Transverse colon (tissue), 4 donors: Measurements from ENCODE around the gene MOB3B. TPM values are rescaled to one million over a fixed set of nuclear protein-coding genes. Genes with fewer than 3 reads are reported as not detected.

Source experiments
- DNase-seq: peaks from one replicate; pipeline ENCODE4 v3.0.0-alpha.2; 2019
- H3K27ac ChIP-seq, 4 donors: fragments of 200-600 bp; sonication (generic); 2 replicates each; pipeline ENCODE4 v1.5.1; 2016 to 2018; ENCODE audit warnings: inconsistent platforms in 4 of 4
- H3K27me3 ChIP-seq: fragments of 200-600 bp; sonication (generic); 2 replicates; pipeline ENCODE4 v1.5.1; 2017; ENCODE audit warnings: inconsistent platforms
- H3K36me3 ChIP-seq, 4 donors: fragments of 200-600 bp; sonication (generic); 2 replicates each; pipeline ENCODE4 v1.5.1; 2017 to 2019; ENCODE audit warnings: inconsistent platforms in 4 of 4
- H3K4me1 ChIP-seq, 4 donors: fragments of 200-600 bp; sonication (generic); 2 replicates each; pipeline ENCODE4 v1.5.1; 2017 to 2020; ENCODE audit warnings: inconsistent platforms in 4 of 4
- H3K4me3 ChIP-seq, 4 donors: fragments of 200-600 bp; sonication (generic); 1 replicate in 1 of 4; 2 replicates in 3 of 4; pipeline versions ENCODE4 v1.5.1 to v1.6.1; 2017 to 2019; ENCODE audit warnings: inconsistent platforms in 4 of 4
- H3K9me3 ChIP-seq, 2 donors: fragments of 200-600 bp; sonication (generic); 2 replicates each; pipeline ENCODE4 v1.5.1; 2017 to 2019; ENCODE audit warnings: inconsistent platforms in 2 of 2
- CTCF ChIP-seq, 5 experiments: fragments of 200-600 bp in 3 of 5; fragments of 450-650 bp in 2 of 5; sonication (generic) in 3 of 5; IDR thresholded peaks; 1 replicate in 2 of 5; 2 replicates in 3 of 5; pipeline ENCODE4 v1.5.1; 2016 to 2017; ENCODE audit warnings: antibody characterized with exemption in 5 of 5, inconsistent platforms in 3 of 5, mild to moderate bottlenecking in 2 of 5, moderate library complexity in 1 of 5
- EP300 ChIP-seq: sonication (generic); formaldehyde crosslinking; IDR thresholded peaks from one replicate; pipeline ENCODE4 v1.6.1; 2017; ENCODE audit warnings: antibody characterized with exemption, low read depth
- POLR2A ChIP-seq: fragments of 450-650 bp; IDR thresholded peaks from one replicate; pipeline ENCODE4 v1.6.1; 2016; ENCODE audit warnings: antibody characterized with exemption, mild to moderate bottlenecking, moderate library complexity
- POLR2AphosphoS5 ChIP-seq, 3 donors: sonication (generic); formaldehyde crosslinking; IDR thresholded peaks; one replicate each; pipeline ENCODE4 v1.6.1; 2016; ENCODE audit warnings: antibody characterized with exemption in 3 of 3
- WGBS, 2 donors: methylation state at CpG; one replicate each; pipeline ENCODE4 v1.1.5; 2018; ENCODE audit warnings: low coverage in 1 of 2; 5-methylcytosine and 5-hydroxymethylcytosine counted together
- in situ Hi-C, 4 donors: fragments of 200-750 bp; cut with MboI; loops; one replicate each; pipeline versions ENCODE4 v1.15.0 to v1.15.1; 2017; ENCODE audit warnings: low sequenced_read_pairs in 3 of 4, low pct_ligation_motif_present in 1 of 4, low pct_unique_long_range_greater_than_20kb in 1 of 4
- intact Hi-C: fragments of 100-400 bp; cut with DNase I; formaldehyde crosslinking; loops from one replicate; pipeline ENCODE4 v1.15.1; 2023; ENCODE audit warnings: low total_unique reads
- total RNA-seq, 4 donors: library from RNA; depleted of rRNA; stranded (reverse); fragments of >200 nt; gene quantifications; one replicate each; pipeline ENCODE4 v1.1.0, GENCODE V29; 2016

MOB3B gene
- total RNA-seq, 4 donors from 2014 or later = 18.3 to 39.7 (median 29.1) TPM

GRCh38 chr9:27520986-27521385 lies 8.6 kb downstream of the MOB3B start:
- Histone ChIP-seq H3K9me3 (no peaks in the 10 kb centered on the region), H3K27ac (no peak overlapping the region), H3K27me3 (no peaks in the 10 kb centered on the region), H3K36me3 (no peaks in the 10 kb centered on the region), H3K4me1 (peaks cover 0 to 2% (median 0%) of the 10 kb centered on the region in 4 donors), H3K4me3 (no peak overlapping the region)
- 87 to 93% methylated on average over 4 of the region's 4 CpGs for WGBS, 2 donors
- no peak for DNase-seq
- intact Hi-C loops = no loop called here
- no peak for TF ChIP-seq POLR2A
- no peak for TF ChIP-seq CTCF (IDR thresholded peaks at IDR 0.05)
- TF ChIP-seq POLR2AphosphoS5 (IDR thresholded peaks at IDR 0.05) = no peak
- TF ChIP-seq EP300 = no peak
- in situ Hi-C loops = no loop called here

- peaks cover 0 to under 1% (median 0%) of the 10 kb centered on the region in 4 donors for H3K4me1 ChIP-seq
- no peak overlapping the region for H3K4me3 ChIP-seq
- in situ Hi-C loops = no loop called here
- no peaks in the 10 kb centered on the region for H3K27me3 ChIP-seq
- 80 to 81% methylated on average over 7 to 10 of the region's 10 CpGs for WGBS, 2 donors
- H3K27ac ChIP-seq = no peak overlapping the region
- H3K36me3 ChIP-seq = no peaks in the 10 kb centered on the region
- no peak for DNase-seq
- intact Hi-C loops = no loop called here
- H3K9me3 ChIP-seq = no peaks in the 10 kb centered on the region
- TF ChIP-seq POLR2AphosphoS5 (IDR thresholded peaks at IDR 0.05) = no peak
- TF ChIP-seq EP300 = no peak
- TF ChIP-seq CTCF (IDR thresholded peaks at IDR 0.05) = no peak
- TF ChIP-seq POLR2A = no peak
Observed at GRCh38 chr9:27519466-27520465, 9.8 kb downstream of the MOB3B start.

GRCh38 chr9:27518809-27519208 lies 10.8 kb downstream of the MOB3B start:
- TF ChIP-seq EP300 (no peak), CTCF (IDR thresholded peaks at IDR 0.05) (no peak), POLR2AphosphoS5 (IDR thresholded peaks at IDR 0.05) (no peak), POLR2A (no peak)
- no peak for DNase-seq
- Histone ChIP-seq H3K36me3 (no peaks in the 10 kb centered on the region), H3K4me3 (no peak overlapping the region), H3K9me3 (no peaks in the 10 kb centered on the region), H3K27ac (no peak overlapping the region), H3K4me1 (peaks cover 0 to 4% (median 2%) of the 10 kb centered on the region in 4 donors), H3K27me3 (no peaks in the 10 kb centered on the region)
- intact Hi-C loops (no loop called here), in situ Hi-C loops (no loop called here)
- WGBS, 2 donors = 77 to 98% methylated on average over 4 of the region's 4 CpGs

DNA sequence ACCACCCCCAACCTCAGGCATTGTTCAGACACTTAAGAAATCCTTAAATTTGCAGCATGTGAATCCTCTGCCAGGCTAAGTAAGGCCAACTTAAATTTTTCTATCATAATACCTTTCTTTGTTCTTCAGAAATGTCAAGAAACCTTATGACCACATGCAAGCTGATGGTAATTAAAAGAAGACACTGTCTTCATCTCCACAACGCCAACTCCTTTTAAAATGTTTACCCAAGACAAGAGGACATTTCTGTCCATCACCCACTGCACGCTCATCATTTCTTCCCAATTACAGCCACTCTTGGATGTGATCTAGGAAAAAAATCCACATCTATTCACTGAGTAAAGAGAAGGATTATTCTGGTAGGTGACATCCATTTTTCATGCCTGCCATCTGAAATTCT lies 11.6 kb downstream of the MOB3B start:
- intact Hi-C loops = no loop called here
- 93 to 100% methylated on average over 2 of the region's 2 CpGs for WGBS, 2 donors
- DNase-seq = no peak

More for the DNA sequence above, 11.6 kb downstream of the MOB3B start:
- Histone ChIP-seq H3K27me3 (no peaks in the 10 kb centered on the region), H3K9me3 (no peaks in the 10 kb centered on the region), H3K4me1 (peaks cover 0 to 4% (median 2%) of the 10 kb centered on the region in 4 donors), H3K27ac (no peak overlapping the region), H3K4me3 (no peak overlapping the region), H3K36me3 (no peaks in the 10 kb centered on the region)
- in situ Hi-C loops = no loop called here
- no peak for TF ChIP-seq POLR2AphosphoS5 (IDR thresholded peaks at IDR 0.05)
- TF ChIP-seq EP300 = no peak
- no peak for TF ChIP-seq POLR2A
- TF ChIP-seq CTCF (IDR thresholded peaks at IDR 0.05) = no peak
